Measurements from ENCODE around the gene RAPGEF1. TPM values are rescaled to one million over a fixed set of nuclear protein-coding genes. Genes with fewer than 3 reads are reported as not detected.

RAPGEF1 gene
- total and polyA plus RNA-seq, 2 of the 13 experiments (the other 11 are each of a cell fraction or from before 2014, with no cell fraction given) = 21.2 to 38.9 TPM

DNA sequence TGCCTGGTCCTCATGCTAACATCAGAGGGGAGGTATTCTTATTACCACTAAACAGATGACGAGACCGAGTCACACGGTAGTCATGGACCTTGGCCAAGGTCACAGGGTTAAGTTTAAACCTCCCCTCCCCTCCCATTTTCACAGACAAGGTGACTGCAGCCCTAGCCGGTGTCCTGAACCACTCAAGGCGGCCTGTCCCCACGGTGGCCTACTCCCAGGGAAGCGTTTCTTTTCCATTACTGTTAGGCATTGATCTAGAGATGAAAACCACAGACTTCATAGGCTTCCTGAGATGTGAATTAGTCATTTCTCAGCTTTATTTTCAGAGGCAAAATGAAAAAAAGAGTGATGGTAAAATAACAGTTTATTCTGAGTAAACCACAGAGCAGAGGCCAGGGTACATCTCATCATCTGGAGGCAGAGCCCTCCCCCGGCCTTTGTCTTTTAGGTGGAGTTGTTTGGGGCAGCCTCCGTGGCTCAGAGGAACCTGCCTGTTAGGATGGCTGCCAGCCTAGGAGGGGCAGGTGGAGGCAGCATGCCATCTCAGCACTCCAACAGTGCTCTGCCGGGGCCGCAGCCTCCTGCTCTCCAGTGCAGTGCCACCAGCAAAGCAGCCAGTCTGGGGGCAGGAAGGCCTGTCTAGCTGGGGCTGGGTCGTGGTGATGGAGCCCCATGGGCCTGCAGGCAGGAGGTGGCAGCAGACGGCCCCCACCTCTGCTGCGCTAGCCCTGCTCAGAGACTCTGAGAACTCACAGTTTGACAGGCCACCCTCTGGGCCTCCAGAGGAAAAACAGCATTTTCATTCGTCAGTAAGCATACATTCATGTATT is 71.2 kb downstream of the RAPGEF1 start (continued):
- TF ChIP-seq, protein P1, sequence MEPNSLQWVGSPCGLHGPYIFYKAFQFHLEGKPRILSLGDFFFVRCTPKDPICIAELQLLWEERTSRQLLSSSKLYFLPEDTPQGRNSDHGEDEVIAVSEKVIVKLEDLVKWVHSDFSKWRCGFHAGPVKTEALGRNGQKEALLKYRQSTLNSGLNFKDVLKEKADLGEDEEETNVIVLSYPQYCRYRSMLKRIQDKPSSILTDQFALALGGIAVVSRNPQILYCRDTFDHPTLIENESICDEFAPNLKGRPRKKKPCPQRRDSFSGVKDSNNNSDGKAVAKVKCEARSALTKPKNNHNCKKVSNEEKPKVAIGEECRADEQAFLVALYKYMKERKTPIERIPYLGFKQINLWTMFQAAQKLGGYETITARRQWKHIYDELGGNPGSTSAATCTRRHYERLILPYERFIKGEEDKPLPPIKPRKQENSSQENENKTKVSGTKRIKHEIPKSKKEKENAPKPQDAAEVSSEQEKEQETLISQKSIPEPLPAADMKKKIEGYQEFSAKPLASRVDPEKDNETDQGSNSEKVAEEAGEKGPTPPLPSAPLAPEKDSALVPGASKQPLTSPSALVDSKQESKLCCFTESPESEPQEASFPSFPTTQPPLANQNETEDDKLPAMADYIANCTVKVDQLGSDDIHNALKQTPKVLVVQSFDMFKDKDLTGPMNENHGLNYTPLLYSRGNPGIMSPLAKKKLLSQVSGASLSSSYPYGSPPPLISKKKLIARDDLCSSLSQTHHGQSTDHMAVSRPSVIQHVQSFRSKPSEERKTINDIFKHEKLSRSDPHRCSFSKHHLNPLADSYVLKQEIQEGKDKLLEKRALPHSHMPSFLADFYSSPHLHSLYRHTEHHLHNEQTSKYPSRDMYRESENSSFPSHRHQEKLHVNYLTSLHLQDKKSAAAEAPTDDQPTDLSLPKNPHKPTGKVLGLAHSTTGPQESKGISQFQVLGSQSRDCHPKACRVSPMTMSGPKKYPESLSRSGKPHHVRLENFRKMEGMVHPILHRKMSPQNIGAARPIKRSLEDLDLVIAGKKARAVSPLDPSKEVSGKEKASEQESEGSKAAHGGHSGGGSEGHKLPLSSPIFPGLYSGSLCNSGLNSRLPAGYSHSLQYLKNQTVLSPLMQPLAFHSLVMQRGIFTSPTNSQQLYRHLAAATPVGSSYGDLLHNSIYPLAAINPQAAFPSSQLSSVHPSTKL (CRISPR knock-in tag; IDR thresholded peaks at IDR 0.05) = 0 out of 2 replicates have a peak, but pooled peaks have one; percentile 18
- TF ChIP-seq HNF4A (CRISPR knock-in tag; IDR thresholded peaks at IDR 0.05) (peak; percentile 54; the same call in 1 of the 2 replicates), ZNF615 (CRISPR knock-in tag; IDR thresholded peaks at IDR 0.05; ENCODE audit: borderline replicate concordance) (no peak), MAFG (CRISPR knock-in tag; IDR thresholded peaks at IDR 0.05) (no peak), NCOA1 (CRISPR knock-in tag; IDR thresholded peaks at IDR 0.05) (no peak), ZNF34 (CRISPR knock-in tag; IDR thresholded peaks at IDR 0.05; ENCODE audit: borderline replicate concordance) (no peak), ZNF225 (CRISPR knock-in tag; IDR thresholded peaks at IDR 0.05) (no peak), ZNF598 (CRISPR knock-in tag; IDR thresholded peaks at IDR 0.05; ENCODE audit: borderline replicate concordance) (no peak), TBX2 (CRISPR knock-in tag; IDR thresholded peaks at IDR 0.05; ENCODE audit: borderline replicate concordance) (peak; percentile 13; the same call in 1 of the 2 replicates), AKAP8 (CRISPR knock-in tag; IDR thresholded peaks at IDR 0.05) (0 out of 2 replicates have a peak, but pooled peaks have one; percentile 2), ESRRA (CRISPR knock-in tag; IDR thresholded peaks at IDR 0.05; ENCODE audit: low read depth) (peak; percentile 63; the same call in 1 of the 2 replicates)
- TF ChIP-seq, protein P2, sequence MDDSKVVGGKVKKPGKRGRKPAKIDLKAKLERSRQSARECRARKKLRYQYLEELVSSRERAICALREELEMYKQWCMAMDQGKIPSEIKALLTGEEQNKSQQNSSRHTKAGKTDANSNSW (CRISPR knock-in tag; IDR thresholded peaks at IDR 0.05; ENCODE audit: borderline replicate concordance) = no peak
- TF ChIP-seq, protein P3, sequence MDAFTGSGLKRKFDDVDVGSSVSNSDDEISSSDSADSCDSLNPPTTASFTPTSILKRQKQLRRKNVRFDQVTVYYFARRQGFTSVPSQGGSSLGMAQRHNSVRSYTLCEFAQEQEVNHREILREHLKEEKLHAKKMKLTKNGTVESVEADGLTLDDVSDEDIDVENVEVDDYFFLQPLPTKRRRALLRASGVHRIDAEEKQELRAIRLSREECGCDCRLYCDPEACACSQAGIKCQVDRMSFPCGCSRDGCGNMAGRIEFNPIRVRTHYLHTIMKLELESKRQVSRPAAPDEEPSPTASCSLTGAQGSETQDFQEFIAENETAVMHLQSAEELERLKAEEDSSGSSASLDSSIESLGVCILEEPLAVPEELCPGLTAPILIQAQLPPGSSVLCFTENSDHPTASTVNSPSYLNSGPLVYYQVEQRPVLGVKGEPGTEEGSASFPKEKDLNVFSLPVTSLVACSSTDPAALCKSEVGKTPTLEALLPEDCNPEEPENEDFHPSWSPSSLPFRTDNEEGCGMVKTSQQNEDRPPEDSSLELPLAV (CRISPR knock-in tag; conservative IDR thresholded peaks at IDR 0.05; ENCODE audit: low read depth) = no peak
- TF ChIP-seq, protein P4, sequence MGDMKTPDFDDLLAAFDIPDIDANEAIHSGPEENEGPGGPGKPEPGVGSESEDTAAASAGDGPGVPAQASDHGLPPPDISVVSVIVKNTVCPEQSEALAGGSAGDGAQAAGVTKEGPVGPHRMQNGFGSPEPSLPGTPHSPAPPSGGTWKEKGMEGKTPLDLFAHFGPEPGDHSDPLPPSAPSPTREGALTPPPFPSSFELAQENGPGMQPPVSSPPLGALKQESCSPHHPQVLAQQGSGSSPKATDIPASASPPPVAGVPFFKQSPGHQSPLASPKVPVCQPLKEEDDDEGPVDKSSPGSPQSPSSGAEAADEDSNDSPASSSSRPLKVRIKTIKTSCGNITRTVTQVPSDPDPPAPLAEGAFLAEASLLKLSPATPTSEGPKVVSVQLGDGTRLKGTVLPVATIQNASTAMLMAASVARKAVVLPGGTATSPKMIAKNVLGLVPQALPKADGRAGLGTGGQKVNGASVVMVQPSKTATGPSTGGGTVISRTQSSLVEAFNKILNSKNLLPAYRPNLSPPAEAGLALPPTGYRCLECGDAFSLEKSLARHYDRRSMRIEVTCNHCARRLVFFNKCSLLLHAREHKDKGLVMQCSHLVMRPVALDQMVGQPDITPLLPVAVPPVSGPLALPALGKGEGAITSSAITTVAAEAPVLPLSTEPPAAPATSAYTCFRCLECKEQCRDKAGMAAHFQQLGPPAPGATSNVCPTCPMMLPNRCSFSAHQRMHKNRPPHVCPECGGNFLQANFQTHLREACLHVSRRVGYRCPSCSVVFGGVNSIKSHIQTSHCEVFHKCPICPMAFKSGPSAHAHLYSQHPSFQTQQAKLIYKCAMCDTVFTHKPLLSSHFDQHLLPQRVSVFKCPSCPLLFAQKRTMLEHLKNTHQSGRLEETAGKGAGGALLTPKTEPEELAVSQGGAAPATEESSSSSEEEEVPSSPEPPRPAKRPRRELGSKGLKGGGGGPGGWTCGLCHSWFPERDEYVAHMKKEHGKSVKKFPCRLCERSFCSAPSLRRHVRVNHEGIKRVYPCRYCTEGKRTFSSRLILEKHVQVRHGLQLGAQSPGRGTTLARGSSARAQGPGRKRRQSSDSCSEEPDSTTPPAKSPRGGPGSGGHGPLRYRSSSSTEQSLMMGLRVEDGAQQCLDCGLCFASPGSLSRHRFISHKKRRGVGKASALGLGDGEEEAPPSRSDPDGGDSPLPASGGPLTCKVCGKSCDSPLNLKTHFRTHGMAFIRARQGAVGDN (CRISPR knock-in tag; IDR thresholded peaks at IDR 0.05) = peak; percentile 52
- TF ChIP-seq, protein P5, sequence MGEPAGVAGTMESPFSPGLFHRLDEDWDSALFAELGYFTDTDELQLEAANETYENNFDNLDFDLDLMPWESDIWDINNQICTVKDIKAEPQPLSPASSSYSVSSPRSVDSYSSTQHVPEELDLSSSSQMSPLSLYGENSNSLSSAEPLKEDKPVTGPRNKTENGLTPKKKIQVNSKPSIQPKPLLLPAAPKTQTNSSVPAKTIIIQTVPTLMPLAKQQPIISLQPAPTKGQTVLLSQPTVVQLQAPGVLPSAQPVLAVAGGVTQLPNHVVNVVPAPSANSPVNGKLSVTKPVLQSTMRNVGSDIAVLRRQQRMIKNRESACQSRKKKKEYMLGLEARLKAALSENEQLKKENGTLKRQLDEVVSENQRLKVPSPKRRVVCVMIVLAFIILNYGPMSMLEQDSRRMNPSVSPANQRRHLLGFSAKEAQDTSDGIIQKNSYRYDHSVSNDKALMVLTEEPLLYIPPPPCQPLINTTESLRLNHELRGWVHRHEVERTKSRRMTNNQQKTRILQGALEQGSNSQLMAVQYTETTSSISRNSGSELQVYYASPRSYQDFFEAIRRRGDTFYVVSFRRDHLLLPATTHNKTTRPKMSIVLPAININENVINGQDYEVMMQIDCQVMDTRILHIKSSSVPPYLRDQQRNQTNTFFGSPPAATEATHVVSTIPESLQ (CRISPR knock-in tag; conservative IDR thresholded peaks at IDR 0.05) = no peak
